IMR-90 (cell line): ENCODE results near the gene SH3RF2. TPM values are rescaled to one million over a fixed set of nuclear protein-coding genes. Genes with fewer than 3 reads are reported as not detected.
A peak's percentile ranks its signal among the peaks of the same experiment; 100 is the strongest.

ENCODE experiments used
- ATAC-seq: fragments of 200-7000 bp; cut with Tn5 transposase; 2 replicates; pipeline ENCODE4 v1.9.1; 2020; ENCODE audit warnings: low read depth, mild to moderate bottlenecking, moderate library complexity
- BruUV-seq: library from RNA; stranded (reverse); fragments of 400-500 nt; replicated peaks from 2 replicates; lab custom pipeline; 2021; lab: Mats Ljungman, UMichigan
- CTCF ChIA-PET: fragments of 300-600 bp; formaldehyde crosslinking; extraction: SDS; loops from one replicate; lab custom pipeline; 2021; ENCODE audit warnings: antibody characterized with exemption; lab: Yijun Ruan, JAX
- POLR2A ChIA-PET: fragments of 300-600 bp; sonication (Branson Sonifier 250); formaldehyde crosslinking; loops from one replicate; lab custom pipeline; 2022; ENCODE audit warnings: antibody characterized with exemption; ENCODE audit not compliant: unreplicated experiment; lab: Charles Lee
- DNase-seq: peaks from one replicate; pipeline ENCODE4 v3.0.0; 2013
- H2AFZ ChIP-seq: replicated peaks from 2 replicates; pipeline ENCODE3; 2013; ENCODE audit warnings: low read length, mild to moderate bottlenecking; ENCODE audit not compliant: poor library complexity
- H2AK5ac ChIP-seq: 2 replicates; pipeline ENCODE4 v1.6.1; 2013; ENCODE audit warnings: low read depth, low read length, inconsistent platforms
- H2AK9ac ChIP-seq: replicated peaks from 2 replicates; pipeline ENCODE3; 2013; ENCODE audit warnings: mild to moderate bottlenecking, low read depth, low read length, moderate library complexity; ENCODE audit not compliant: poor library complexity
- H2BK120ac ChIP-seq: 2 replicates; pipeline ENCODE4 v1.6.1; 2013; ENCODE audit warnings: low read depth, low read length, inconsistent platforms
- H2BK15ac ChIP-seq: 3 replicates; pipeline ENCODE4 v1.6.1; 2013; ENCODE audit warnings: low read depth, low read length, inconsistent platforms
- H2BK20ac ChIP-seq: 2 replicates; pipeline ENCODE4 v1.6.1; 2013; ENCODE audit warnings: low read depth, mild to moderate bottlenecking, inconsistent platforms, low read length, moderate library complexity
- H2BK5ac ChIP-seq: 2 replicates; pipeline ENCODE4 v1.6.1; 2013; ENCODE audit warnings: mild to moderate bottlenecking, low read depth, low read length, inconsistent platforms; ENCODE audit not compliant: poor library complexity, severe bottlenecking
- H3K14ac ChIP-seq: replicated peaks from 2 replicates; pipeline ENCODE4 v1.6.1; 2013; ENCODE audit warnings: low read depth, low read length, inconsistent platforms
- H3K18ac ChIP-seq: 2 replicates; pipeline ENCODE4 v1.6.1; 2013; ENCODE audit warnings: low read depth, low read length, control low read depth
- H3K23ac ChIP-seq: 2 replicates; pipeline ENCODE4 v1.6.1; 2013; ENCODE audit warnings: low read depth, low read length, inconsistent platforms
- H3K27ac ChIP-seq: 2 replicates; pipeline ENCODE4 v1.5.1; 2013; ENCODE audit warnings: mild to moderate bottlenecking, control low read depth, low read length; ENCODE audit not compliant: insufficient read depth
- H3K27me3 ChIP-seq: 2 replicates; pipeline ENCODE4 v1.6.1; 2013; ENCODE audit warnings: low read length; ENCODE audit not compliant: control insufficient read depth, insufficient read depth
- H3K36me3 ChIP-seq: 2 replicates; pipeline ENCODE4 v1.6.1; 2013; ENCODE audit warnings: low read length, mixed read lengths; ENCODE audit not compliant: control insufficient read depth, insufficient read depth
- H3K4ac ChIP-seq: 2 replicates; pipeline ENCODE4 v1.6.1; 2013; ENCODE audit warnings: low read depth, low read length, inconsistent platforms
- H3K4me1 ChIP-seq: 2 replicates; pipeline ENCODE4 v1.6.1; 2013; ENCODE audit warnings: low read length, mixed read lengths; ENCODE audit not compliant: control insufficient read depth, insufficient read depth
- H3K4me2 ChIP-seq: 2 replicates; pipeline ENCODE4 v1.6.1; 2013; ENCODE audit warnings: low read depth, mild to moderate bottlenecking, control low read depth, low read length, moderate library complexity
- H3K4me3 ChIP-seq: 2 replicates; pipeline ENCODE4 v1.5.1; 2013; ENCODE audit warnings: low read depth, mild to moderate bottlenecking, control low read depth, low read length, moderate library complexity; ENCODE audit not compliant: insufficient read depth
- H3K56ac ChIP-seq: 2 replicates; pipeline ENCODE4 v1.6.1; 2013; ENCODE audit warnings: low read length, inconsistent platforms; ENCODE audit not compliant: insufficient read depth; ENCODE audit errors: extremely low read depth
- H3K79me1 ChIP-seq, 2 experiments: 2 replicates each; pipeline ENCODE4 v1.6.1; 2013; ENCODE audit warnings: low read length in 2 of 2, inconsistent platforms in 1 of 2, low read depth in 1 of 2
- H3K9ac ChIP-seq: 2 replicates; pipeline ENCODE4 v1.6.1; 2013; ENCODE audit warnings: low read depth, low read length, control low read depth
- H3K9me1 ChIP-seq: 2 replicates; pipeline ENCODE4 v1.6.1; 2013; ENCODE audit warnings: low read length, inconsistent platforms; ENCODE audit not compliant: insufficient read depth
- H3K9me3 ChIP-seq: 2 replicates; pipeline ENCODE4 v1.6.1; 2013; ENCODE audit warnings: low read length; ENCODE audit not compliant: control insufficient read depth, insufficient read depth
- H4K20me1 ChIP-seq: 2 replicates; pipeline ENCODE4 v1.6.1; 2013; ENCODE audit warnings: low read length, inconsistent platforms; ENCODE audit not compliant: insufficient read depth
- H4K5ac ChIP-seq: 2 replicates; pipeline ENCODE4 v1.6.1; 2013; ENCODE audit warnings: mild to moderate bottlenecking, low read depth, low read length, control low read depth
- H4K8ac ChIP-seq, 2 experiments: 2 replicates each; pipeline ENCODE4 v1.6.1; 2013; ENCODE audit warnings: low read depth in 2 of 2, low read length in 2 of 2, control low read depth in 1 of 2, inconsistent platforms in 1 of 2
- H4K91ac ChIP-seq: 2 replicates; pipeline ENCODE4 v1.6.1; 2013; ENCODE audit warnings: low read depth, low read length, inconsistent platforms; ENCODE audit not compliant: insufficient read depth
- BHLHE40 ChIP-seq: fragments of 150-350 bp; IDR thresholded peaks from 2 replicates; pipeline ENCODE4 v1.6.1; 2016; ENCODE audit warnings: mild to moderate bottlenecking, low read depth, low read length
- CHD1 ChIP-seq: IDR thresholded peaks from 2 replicates; pipeline ENCODE4 v1.6.1; 2012; ENCODE audit warnings: low read depth, low read length, improper control_type of control experiment
- FOS ChIP-seq: fragments of 150-350 bp; IDR thresholded peaks from 2 replicates; pipeline ENCODE4 v1.6.1; 2016; ENCODE audit warnings: low read depth, low read length
- MXI1 ChIP-seq: IDR thresholded peaks from 2 replicates; pipeline ENCODE4 v1.6.1; 2012; ENCODE audit warnings: low read depth, mild to moderate bottlenecking, low read length, moderate library complexity, borderline replicate concordance
- RCOR1 ChIP-seq: IDR thresholded peaks from 2 replicates; pipeline ENCODE4 v1.6.1; 2012; ENCODE audit warnings: mild to moderate bottlenecking, low read length, improper control_type of control experiment; ENCODE audit not compliant: insufficient replicate concordance
- dilution Hi-C: fragments of 300-500 bp; cut with HindIII; formaldehyde crosslinking; loops from one replicate; pipeline ENCODE4 v1.14.3; 2018; ENCODE audit warnings: low sequenced_read_pairs; ENCODE audit not compliant: unreplicated experiment
- in situ Hi-C: fragments of 300-500 bp; cut with MboI; formaldehyde crosslinking; loops from 3 replicates; pipeline ENCODE4 v1.14.3; 2019; ENCODE audit warnings: low sequenced_read_pairs, inconsistent platforms, mixed read lengths
- intact Hi-C: fragments of 100-400 bp; cut with micrococcal nuclease; formaldehyde crosslinking; loops from 2 replicates; pipeline ENCODE4 v1.10.0; 2022
- polyA plus RNA-seq, 3 experiments: library from polyadenylated mRNA; depleted of rRNA; stranded (reverse); fragments of >200 nt; gene quantifications; 2 replicates each; pipeline ENCODE4 v1.2.3, GENCODE V29; 2012; ENCODE audit warnings: low replicate concordance in 1 of 3
- total RNA-seq: library from RNA; depleted of rRNA; stranded (reverse); fragments of >200 nt; gene quantifications from 2 replicates; pipeline ENCODE4 v1.2.3, GENCODE V29; 2012
- TF ChIP-seq, protein P1 (sequence below): fragments of 150-350 bp; IDR thresholded peaks from 2 replicates; pipeline ENCODE4 v1.6.1; 2016; ENCODE audit warnings: low read depth, mild to moderate bottlenecking, low read length, moderate library complexity, borderline replicate concordance

Gene SH3RF2
- total and polyA plus RNA-seq, 2 of the 4 experiments (the other 2 are of a cell fraction) = 1.3 to 1.7 TPM

DNA sequence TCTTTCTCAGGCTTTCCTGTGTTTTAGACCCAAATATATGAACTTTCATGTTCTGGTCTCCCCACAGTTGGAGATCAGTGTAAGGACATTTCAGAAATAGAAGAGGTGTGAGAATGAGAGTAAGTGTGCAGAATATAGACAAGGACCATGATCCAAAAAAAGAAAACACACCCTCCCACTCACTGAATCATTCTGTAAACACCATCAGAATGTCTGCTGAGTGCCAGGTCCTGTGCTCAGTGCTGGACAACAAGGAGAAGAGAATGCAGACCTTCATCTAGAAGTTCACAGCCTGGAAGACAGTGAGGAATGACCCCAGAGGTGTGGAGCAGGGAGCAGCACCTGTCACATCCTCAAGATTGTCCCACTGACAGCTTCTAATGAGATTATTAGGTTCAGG, 19.1 kb upstream of the SH3RF2 start:
- Histone ChIP-seq H3K4me1 (peaks cover 2% of the 10 kb centered on the region; the same call in 1 of the 2 replicates), H2AK5ac (0 out of 2 replicates have a peak overlapping the region, but pooled peaks have one; percentile 7), H3K27me3 (no peaks in the 10 kb centered on the region), H2BK15ac (no peak overlapping the region), H3K27ac (no peak overlapping the region), H4K5ac (no peak overlapping the region), H2AK9ac (peak overlapping the region; percentile 53), H3K9me1 (0 out of 2 replicates have a peak, but pooled peaks cover 3% of the 10 kb centered on the region), H3K23ac (no peak overlapping the region), H4K8ac (no peak overlapping the region), H3K18ac (no peak overlapping the region), H2BK20ac (peak overlapping the region; percentile 59; the same call in 1 of the 2 replicates), H3K4me3 (no peak overlapping the region), H3K9ac (no peak overlapping the region), H4K20me1 (no peaks in the 10 kb centered on the region), H3K9me3 (no peaks in the 10 kb centered on the region), H2BK120ac (no peak overlapping the region), H3K4ac (peak overlapping the region; percentile 10; the same call in 1 of the 2 replicates), H2BK5ac (no peak overlapping the region), H3K79me1 (no peaks in the 10 kb centered on the region), H3K4me2 (no peak overlapping the region), H3K14ac (no peak overlapping the region; the same call in 1 of the 2 replicates), H2AFZ (no peak overlapping the region), H3K36me3 (no peaks in the 10 kb centered on the region), H3K56ac (no peak overlapping the region), H4K91ac (no peak overlapping the region)
- intact Hi-C loops = no loop called here
- POLR2A ChIA-PET = no interaction called here
- DNase-seq (peak; percentile 27), ATAC-seq (peak; percentile 40; the same call in 1 of the 2 replicates)
- no TSS peak for BruUV-seq
- CTCF ChIA-PET = interaction anchor here (1.5 kb wide), 1 partner anchor 28 kb away, joined by 5 read pairs; no protein-coding TSS in a partner anchor
- dilution Hi-C loops = no loop called here
- no peak for TF ChIP-seq CHD1
- TF ChIP-seq, protein P1, sequence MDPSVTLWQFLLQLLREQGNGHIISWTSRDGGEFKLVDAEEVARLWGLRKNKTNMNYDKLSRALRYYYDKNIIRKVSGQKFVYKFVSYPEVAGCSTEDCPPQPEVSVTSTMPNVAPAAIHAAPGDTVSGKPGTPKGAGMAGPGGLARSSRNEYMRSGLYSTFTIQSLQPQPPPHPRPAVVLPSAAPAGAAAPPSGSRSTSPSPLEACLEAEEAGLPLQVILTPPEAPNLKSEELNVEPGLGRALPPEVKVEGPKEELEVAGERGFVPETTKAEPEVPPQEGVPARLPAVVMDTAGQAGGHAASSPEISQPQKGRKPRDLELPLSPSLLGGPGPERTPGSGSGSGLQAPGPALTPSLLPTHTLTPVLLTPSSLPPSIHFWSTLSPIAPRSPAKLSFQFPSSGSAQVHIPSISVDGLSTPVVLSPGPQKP = no peak
- 0 out of 2 replicates have a peak, but pooled peaks have one; percentile 26 for TF ChIP-seq BHLHE40
- no peak for TF ChIP-seq MXI1
- TF ChIP-seq RCOR1 = no peak
- TF ChIP-seq FOS = no peak
- in situ Hi-C loops = no loop called here
